ENCODE results near the gene ARHGEF19. TPM values are rescaled to one million over a fixed set of nuclear protein-coding genes. Genes with fewer than 3 reads are reported as not detected.
A peak's percentile ranks its signal among the peaks of the same experiment; 100 is the strongest.

ARHGEF19 gene
- total and polyA plus RNA-seq, 10 of the 15 experiments (the other 5 are each of a cell fraction or from before 2014, with no cell fraction given), result 0.15 to 2.9 (median 0.67) TPM; not detected in 1

- TF ChIP-seq SREBF2 (IDR thresholded peaks at IDR 0.05; ENCODE audit: low read length) (no peak), NBN (IDR thresholded peaks at IDR 0.05) (no peak)
Measured at GRCh38 chr1:16239972-16240491, 27.6 kb upstream of the ARHGEF19 start (continued).

GRCh38 chr1:16237343-16237830 is 24.9 kb upstream of the ARHGEF19 start:
- ChIA-PET POLR2A (interaction anchor here (0.6 to 1.7 kb wide), 7 partner anchors 20 to 403 kb away, joined by 3 to 14 read pairs (median 3); partner anchors contain the start of gene SZRD1), RAD21 (ENCODE audit: unreplicated experiment) (interaction anchor here (0.6 to 2.3 kb wide), 7 partner anchors 20 to 158 kb away, joined by 3 to 10 read pairs (median 6); no protein-coding TSS in a partner anchor), SMC1A (ENCODE audit: uncharacterized antibody, unreplicated experiment) (interaction anchor here (0.9 to 1.4 kb wide), 7 partner anchors 11 to 158 kb away, joined by 3 to 11 read pairs (median 3); partner anchors contain the start of gene FBXO42), CTCF (interaction anchor here (0.8 to 4.1 kb wide), 9 partner anchors 18 to 160 kb away, joined by 3 to 27 read pairs (median 3); no protein-coding TSS in a partner anchor)
- H3K9ac ChIP-seq (ENCODE audit: control insufficient read depth, insufficient read depth, low read length), result peak overlapping the region; percentile 76
- H3K4me1 ChIP-seq (ENCODE audit: control insufficient read depth, insufficient read depth, low read length), result peaks cover 17% of the 10 kb centered on the region
- TSS peak; percentile 88 for BruUV-seq (replicated peaks)
- FAIRE-seq (no peak), DNase-seq (ENCODE audit: low read depth, low spot score) (no peak), ATAC-seq (no peak)
- H4K20me1 ChIP-seq (ENCODE audit: control insufficient read depth, insufficient read depth), result no peaks in the 10 kb centered on the region
- H3K9me3 ChIP-seq (replicated peaks; ENCODE audit: control insufficient read depth, insufficient read depth, low read length), result no peaks in the 10 kb centered on the region
- TF ChIP-seq TBL1XR1 (IDR thresholded peaks at IDR 0.05; ENCODE audit: low read depth, low read length) (0 out of 2 replicates have a peak, but pooled peaks have one; percentile 37), HDAC2 (IDR thresholded peaks at IDR 0.05) (no peak), EZH2 (IDR thresholded peaks at IDR 0.05; ENCODE audit: borderline replicate concordance, control insufficient read depth, low read depth, low read length) (no peak), SREBF2 (IDR thresholded peaks at IDR 0.05; ENCODE audit: low read length) (no peak), ZBTB40 (IDR thresholded peaks at IDR 0.05; ENCODE audit: borderline replicate concordance) (peak; percentile 36; the same call in 1 of the 2 replicates), STAT3 (IDR thresholded peaks at IDR 0.05; ENCODE audit: low read depth, low read length) (no peak)
- H3K79me2 ChIP-seq (ENCODE audit: control insufficient read depth, insufficient read depth, low read length), result no peaks in the 10 kb centered on the region
- peak overlapping the region; percentile 84 for H3K27ac ChIP-seq (ENCODE audit: control insufficient read depth, insufficient read depth)
- in situ Hi-C loops (cut with MboI) (no loop called here), intact Hi-C loops (cut with micrococcal nuclease; ENCODE audit: unreplicated experiment) (loop anchor here (5.0 kb wide), 1 partner anchor 130 kb away; the partner anchor contains the start of gene SZRD1)
- peak overlapping the region; percentile 68 for H3K4me3 ChIP-seq
- H3K27me3 ChIP-seq (replicated peaks in 1 of 2; ENCODE audit: control insufficient read depth in 2 of 2, insufficient read depth in 2 of 2, low read length in 1 of 2), result no peaks in the 10 kb centered on the region
- no peaks in the 10 kb centered on the region for H3K36me3 ChIP-seq (ENCODE audit: control insufficient read depth in 2 of 2, insufficient read depth in 2 of 2, low read length in 1 of 2)
- peak overlapping the region; percentile 86 for H3K4me2 ChIP-seq (ENCODE audit: control insufficient read depth, insufficient read depth)
- WGBS (ENCODE audit: insufficient coverage, insufficient replicate concordance, low lambda C conversion rate, missing lambda C conversion rate), result 20% methylated on average over 6 of the region's 6 CpGs
- peak overlapping the region; percentile 94 for H2AFZ ChIP-seq (ENCODE audit: control insufficient read depth, low read depth, low read length)

Data from GM12878 (cell line).